Neuronal stem cell (in vitro differentiated cells): ENCODE data around the gene IDI2.

ENCODE experiments used
- DNase-seq: peaks from one replicate; pipeline ENCODE4 v3.0.0-alpha.2; 2013; ENCODE audit warnings: low spot score
- H2AFZ ChIP-seq: one replicate; pipeline ENCODE4 v1.6.1; 2013; ENCODE audit warnings: mild to moderate bottlenecking, low read length, inconsistent platforms
- H2AK5ac ChIP-seq: 2 replicates; pipeline ENCODE4 v1.6.1; 2013; ENCODE audit warnings: low read depth, mild to moderate bottlenecking, inconsistent platforms, low read length, moderate library complexity, mixed read lengths
- H2BK120ac ChIP-seq: 2 replicates; pipeline ENCODE4 v1.6.1; 2013; ENCODE audit warnings: low read depth, mild to moderate bottlenecking, inconsistent platforms, low read length, moderate library complexity, mixed read lengths
- H2BK12ac ChIP-seq: one replicate; pipeline ENCODE4 v1.6.1; 2013; ENCODE audit warnings: low read length, inconsistent platforms
- H2BK15ac ChIP-seq: 2 replicates; pipeline ENCODE4 v1.6.1; 2013; ENCODE audit warnings: mild to moderate bottlenecking, low read length, inconsistent platforms, mixed read lengths
- H2BK5ac ChIP-seq: one replicate; pipeline ENCODE4 v1.6.1; 2013; ENCODE audit warnings: inconsistent platforms, mild to moderate bottlenecking, low read length, moderate library complexity
- H3K14ac ChIP-seq: one replicate; pipeline ENCODE4 v1.6.1; 2013; ENCODE audit warnings: low read length, inconsistent platforms
- H3K18ac ChIP-seq: 2 replicates; pipeline ENCODE4 v1.6.1; 2013; ENCODE audit warnings: low read length, inconsistent platforms
- H3K23ac ChIP-seq: 2 replicates; pipeline ENCODE4 v1.6.1; 2013; ENCODE audit warnings: low read depth, mild to moderate bottlenecking, mixed read lengths, low read length, inconsistent platforms; ENCODE audit not compliant: poor library complexity
- H3K27ac ChIP-seq: replicated peaks from 3 replicates; pipeline ENCODE4 v1.5.1; 2013; ENCODE audit warnings: low read length, inconsistent platforms
- H3K27me3 ChIP-seq, 3 experiments: 2 replicates each; pipeline ENCODE4 v1.6.1; 2013; ENCODE audit warnings: low read length in 3 of 3, mild to moderate bottlenecking in 2 of 3, inconsistent platforms in 1 of 3, low read depth in 1 of 3, mixed read lengths in 1 of 3, moderate library complexity in 1 of 3; ENCODE audit not compliant: control insufficient read depth in 3 of 3, insufficient read depth in 3 of 3
- H3K36me3 ChIP-seq, 2 donors: replicated peaks in 1 of 2; 2 replicates each; pipeline ENCODE4 v1.6.1; 2013; ENCODE audit warnings: low read length in 2 of 2; ENCODE audit not compliant: control insufficient read depth in 2 of 2, insufficient read depth in 2 of 2
- H3K4ac ChIP-seq: 2 replicates; pipeline ENCODE4 v1.6.1; 2013; ENCODE audit warnings: inconsistent platforms, mild to moderate bottlenecking, low read length, moderate library complexity
- H3K4me1 ChIP-seq, 2 donors: 1 replicate in 1 of 2; 2 replicates in 1 of 2; pipeline ENCODE4 v1.6.1; 2013; ENCODE audit warnings: low read length in 2 of 2, low read depth in 1 of 2; ENCODE audit not compliant: control insufficient read depth in 2 of 2, insufficient read depth in 1 of 2
- H3K4me2 ChIP-seq: one replicate; pipeline ENCODE4 v1.6.1; 2013; ENCODE audit warnings: mild to moderate bottlenecking, low read length, inconsistent platforms; ENCODE audit not compliant: insufficient read depth, poor library complexity, severe bottlenecking
- H3K4me3 ChIP-seq, 2 donors: 2 replicates each; pipeline ENCODE4 v1.5.1; 2013; ENCODE audit warnings: low read length in 2 of 2, mild to moderate bottlenecking in 2 of 2, inconsistent platforms in 1 of 2, moderate library complexity in 1 of 2
- H3K79me1 ChIP-seq: one replicate; pipeline ENCODE4 v1.6.1; 2013; ENCODE audit warnings: low read depth, mild to moderate bottlenecking, inconsistent platforms, low read length, moderate library complexity
- H3K9ac ChIP-seq: one replicate; pipeline ENCODE4 v1.6.1; 2013; ENCODE audit warnings: mild to moderate bottlenecking, low read depth, low read length, inconsistent platforms; ENCODE audit not compliant: poor library complexity
- H3K9me3 ChIP-seq, 2 donors: replicated peaks in 1 of 2; 2 replicates each; pipeline versions ENCODE3 to v1.6.1; 2013; ENCODE audit warnings: low read length in 2 of 2, mild to moderate bottlenecking in 2 of 2, inconsistent platforms in 1 of 2, low read depth in 1 of 2, mixed read lengths in 1 of 2, moderate library complexity in 1 of 2; ENCODE audit not compliant: control insufficient read depth in 2 of 2, insufficient read depth in 1 of 2
- H4K8ac ChIP-seq: one replicate; pipeline ENCODE4 v1.6.1; 2013; ENCODE audit warnings: low read depth, mild to moderate bottlenecking, inconsistent platforms, low read length, moderate library complexity
- H4K91ac ChIP-seq: one replicate; pipeline ENCODE4 v1.6.1; 2013; ENCODE audit warnings: low read length, low read depth, mild to moderate bottlenecking, inconsistent platforms; ENCODE audit not compliant: poor library complexity
- WGBS, 2 donors: extraction: QIAGEN DNeasy Blood & Tissue Kit; methylation state at CpG; one replicate each; pipeline ENCODE4 v1.1.7; 2013; ENCODE audit warnings: missing lambda C conversion rate in 2 of 2, mixed read lengths in 1 of 2; ENCODE audit not compliant: insufficient read length in 2 of 2, insufficient replicate concordance in 1 of 2; ENCODE audit errors: extremely low coverage in 2 of 2; 5-methylcytosine and 5-hydroxymethylcytosine counted together

The IDI2 gene

GRCh38 chr10:1036341-1036791, 10.7 kb upstream of the IDI2 start:
- peaks cover 0 to 3% of the 10 kb centered on the region in 2 donors for H3K4me1 ChIP-seq
- no peak overlapping the region for H2BK15ac ChIP-seq
- no peak overlapping the region for H3K4me2 ChIP-seq
- no peak overlapping the region for H2BK12ac ChIP-seq
- peak overlapping the region; percentile 8 for H3K23ac ChIP-seq
- no peak overlapping the region for H2AFZ ChIP-seq
- no peak overlapping the region for H4K91ac ChIP-seq
- peaks cover 12 to 44% of the 10 kb centered on the region in 2 donors for H3K36me3 ChIP-seq
- no peak overlapping the region for H4K8ac ChIP-seq
- no peaks in the 10 kb centered on the region for H3K79me1 ChIP-seq
- H2BK120ac ChIP-seq = no peak overlapping the region
- H3K14ac ChIP-seq = no peak overlapping the region
- H3K27me3 ChIP-seq = no peaks in the 10 kb centered on the region
- no peak overlapping the region for H3K4me3 ChIP-seq
- H2BK5ac ChIP-seq = no peak overlapping the region
- DNase-seq = no peak
- WGBS, 2 donors = no CpG with 5 or more reads among the region's 14 CpGs
- peak overlapping the region; percentile 36 for H3K27ac ChIP-seq
- H3K18ac ChIP-seq = no peak overlapping the region
- no peak overlapping the region for H3K4ac ChIP-seq
- no peak overlapping the region for H3K9ac ChIP-seq
- no peaks in the 10 kb centered on the region for H3K9me3 ChIP-seq
- peak overlapping the region; percentile 32 for H2AK5ac ChIP-seq

GRCh38 chr10:1035201-1035600, 9.5 kb upstream of the IDI2 start:
- H3K27ac ChIP-seq = no peak overlapping the region
- H3K4me2 ChIP-seq = no peak overlapping the region
- H3K4ac ChIP-seq = no peak overlapping the region
- peaks cover 0 to 3% of the 10 kb centered on the region in 2 donors for H3K4me1 ChIP-seq
- no peak overlapping the region for H3K9ac ChIP-seq
- no peak overlapping the region for H4K8ac ChIP-seq
- no peak overlapping the region for H2BK120ac ChIP-seq
- H3K4me3 ChIP-seq = no peak overlapping the region
- no peak overlapping the region for H2BK12ac ChIP-seq
- DNase-seq = no peak
- H3K27me3 ChIP-seq = no peaks in the 10 kb centered on the region
- no peak overlapping the region for H2BK15ac ChIP-seq
- H2AK5ac ChIP-seq = no peak overlapping the region
- H3K23ac ChIP-seq = no peak overlapping the region
- no CpG with 5 or more reads among the region's 6 CpGs for WGBS, 2 donors
- no peaks in the 10 kb centered on the region for H3K79me1 ChIP-seq
- H3K14ac ChIP-seq = no peak overlapping the region
- H2BK5ac ChIP-seq = peak overlapping the region; percentile 53
- H3K18ac ChIP-seq = no peak overlapping the region
- no peaks in the 10 kb centered on the region for H3K9me3 ChIP-seq
- peaks cover 11 to 33% of the 10 kb centered on the region in 2 donors for H3K36me3 ChIP-seq
- no peak overlapping the region for H4K91ac ChIP-seq
- H2AFZ ChIP-seq = peak overlapping the region; percentile 47

- Histone ChIP-seq H3K27ac (no peak overlapping the region), H2BK15ac (no peak overlapping the region), H2BK12ac (no peak overlapping the region), H3K27me3 (no peaks in the 10 kb centered on the region), H3K4ac (no peak overlapping the region), H3K4me1 (peaks cover 0 to 3% of the 10 kb centered on the region in 2 donors), H3K9ac (no peak overlapping the region), H4K91ac (no peak overlapping the region), H4K8ac (no peak overlapping the region), H3K18ac (no peak overlapping the region), H3K4me2 (no peak overlapping the region), H3K79me1 (no peaks in the 10 kb centered on the region), H3K14ac (no peak overlapping the region), H2BK5ac (no peak overlapping the region), H3K9me3 (no peaks in the 10 kb centered on the region), H2AK5ac (no peak overlapping the region), H3K23ac (no peak overlapping the region), H2AFZ (no peak overlapping the region), H2BK120ac (no peak overlapping the region), H3K36me3 (peaks cover 9 to 28% of the 10 kb centered on the region in 2 donors), H3K4me3 (no peak overlapping the region)
- no CpG with 5 or more reads among the region's 3 CpGs for WGBS, 2 donors
- DNase-seq = no peak
These were observed 9.1 kb upstream of the IDI2 start for GRCh38 chr10:1034758-1035157.

- no peak for DNase-seq
- H2BK5ac ChIP-seq = no peak overlapping the region
- no peaks in the 10 kb centered on the region for H3K9me3 ChIP-seq
- no peak overlapping the region for H3K23ac ChIP-seq
- H3K36me3 ChIP-seq = peaks cover 9 to 18% of the 10 kb centered on the region in 2 donors
- H3K27me3 ChIP-seq = no peaks in the 10 kb centered on the region
- no peak overlapping the region for H3K27ac ChIP-seq
- H3K4me3 ChIP-seq = no peak overlapping the region
- no peaks in the 10 kb centered on the region for H3K79me1 ChIP-seq
- no peak overlapping the region for H3K9ac ChIP-seq
- H2AFZ ChIP-seq = no peak overlapping the region
- H4K91ac ChIP-seq = no peak overlapping the region
- no peak overlapping the region for H3K18ac ChIP-seq
- H2AK5ac ChIP-seq = no peak overlapping the region
- H2BK120ac ChIP-seq = no peak overlapping the region
- no peak overlapping the region for H3K4me2 ChIP-seq
- H3K4me1 ChIP-seq = peaks cover 0 to 3% of the 10 kb centered on the region in 2 donors
- no peak overlapping the region for H2BK12ac ChIP-seq
- H3K4ac ChIP-seq = no peak overlapping the region
- no CpG with 5 or more reads among the region's 1 CpG for WGBS, 2 donors
- H2BK15ac ChIP-seq = no peak overlapping the region
- H3K14ac ChIP-seq = no peak overlapping the region
- no peak overlapping the region for H4K8ac ChIP-seq
These were observed 7.9 kb upstream of the IDI2 start for GRCh38 chr10:1033601-1034000.
